NCI-H82 treated with DMSO at 0.1 percent for 48 hours (cell line): ENCODE measurements around the gene ANK2.
A peak's percentile ranks its signal among the peaks of the same experiment; 100 is the strongest.

Source experiments
- DNase-seq: peaks from one replicate; lab custom pipeline; 2025; ENCODE audit not compliant: unreplicated experiment; lab: John Stamatoyannopoulos, UW

The ANK2 gene

GRCh38 chr4:113278324-113278934 is 229.0 kb downstream of the ANK2 start:
- peak; percentile 23 for DNase-seq

- DNase-seq = no peak
Measured at GRCh38 chr4:113285501-113285900, 236.0 kb downstream of the ANK2 start.

GRCh38 chr4:113288257-113288656 is 238.8 kb downstream of the ANK2 start:
- DNase-seq = no peak

GRCh38 chr4:113288696-113289095 is 239.2 kb downstream of the ANK2 start:
- DNase-seq = no peak

- no peak for DNase-seq
Measured at GRCh38 chr4:113289766-113290165, 240.3 kb downstream of the ANK2 start.

- peak; percentile 73 for DNase-seq
Measured at GRCh38 chr4:113290666-113291065, 241.2 kb downstream of the ANK2 start.

GRCh38 chr4:113292371-113293042 is 243.1 kb downstream of the ANK2 start:
- no peak for DNase-seq

- no peak for DNase-seq
Measured at GRCh38 chr4:113293043-113293560, 243.6 kb downstream of the ANK2 start.

- DNase-seq = no peak
Measured at GRCh38 chr4:113293674-113294073, 244.2 kb downstream of the ANK2 start.

- DNase-seq = no peak
Measured at GRCh38 chr4:113294908-113295307, 245.5 kb downstream of the ANK2 start.

- DNase-seq = no peak
Measured at GRCh38 chr4:113300471-113300928, 251.0 kb downstream of the ANK2 start.

- DNase-seq = no peak
Measured at GRCh38 chr4:113302051-113302450, 252.6 kb downstream of the ANK2 start.

GRCh38 chr4:113303315-113303714 is 253.9 kb downstream of the ANK2 start:
- no peak for DNase-seq

GRCh38 chr4:113311047-113311446 is 261.6 kb downstream of the ANK2 start:
- no peak for DNase-seq

GRCh38 chr4:113312529-113312928 is 263.1 kb downstream of the ANK2 start:
- DNase-seq = no peak

GRCh38 chr4:113314426-113314825 is 265.0 kb downstream of the ANK2 start:
- no peak for DNase-seq

GRCh38 chr4:113316879-113317278 is 267.4 kb downstream of the ANK2 start:
- DNase-seq = no peak

GRCh38 chr4:113317523-113317922 is 268.1 kb downstream of the ANK2 start:
- no peak for DNase-seq

GRCh38 chr4:113322736-113323135 is 273.3 kb downstream of the ANK2 start:
- DNase-seq = no peak

- no peak for DNase-seq
Measured at GRCh38 chr4:113325876-113326615, 276.6 kb downstream of the ANK2 start.

GRCh38 chr4:113327494-113327893 is 278.0 kb downstream of the ANK2 start:
- no peak for DNase-seq

GRCh38 chr4:113328514-113328913 is 279.1 kb downstream of the ANK2 start:
- no peak for DNase-seq
